GM21576 (cell line): ENCODE data around the gene MED27.

Source experiments
- ATAC-seq: cut with Tn5 transposase; IDR thresholded peaks from one replicate; pipeline ENCODE4 v1.9.1; 2021; ENCODE audit warnings: mild to moderate bottlenecking, moderate library complexity; ENCODE audit not compliant: unreplicated experiment

MED27 gene

GRCh38 chr9:132000659-132001058 lies 79.0 kb downstream of the MED27 start:
- ATAC-seq = no peak

- ATAC-seq = no peak
Observed at GRCh38 chr9:131999692-132000551, 79.7 kb downstream of the MED27 start.

- no peak for ATAC-seq
Observed at GRCh38 chr9:131997779-131998178, 81.9 kb downstream of the MED27 start.

- ATAC-seq = no peak
Observed at GRCh38 chr9:131997076-131997475, 82.6 kb downstream of the MED27 start.

- no peak for ATAC-seq
Observed at GRCh38 chr9:131995382-131995781, 84.3 kb downstream of the MED27 start.

- ATAC-seq = no peak
Observed at GRCh38 chr9:131994364-131995125, 85.1 kb downstream of the MED27 start.

- no peak for ATAC-seq
Observed at GRCh38 chr9:131992906-131993657, 86.6 kb downstream of the MED27 start.

- no peak for ATAC-seq
Observed at GRCh38 chr9:131987232-131987631, 92.4 kb downstream of the MED27 start.

- no peak for ATAC-seq
Observed at GRCh38 chr9:131986576-131986975, 93.1 kb downstream of the MED27 start.

- no peak for ATAC-seq
Observed at GRCh38 chr9:131986089-131986488, 93.6 kb downstream of the MED27 start.

- ATAC-seq = no peak
Observed at GRCh38 chr9:131984564-131984963, 95.1 kb downstream of the MED27 start.

GRCh38 chr9:131982671-131983239 lies 96.9 kb downstream of the MED27 start:
- ATAC-seq = no peak

- no peak for ATAC-seq
Observed at GRCh38 chr9:131982102-131982501, 97.6 kb downstream of the MED27 start.

GRCh38 chr9:131981116-131981776 lies 98.4 kb downstream of the MED27 start:
- ATAC-seq = no peak

GRCh38 chr9:131980267-131981016 lies 99.2 kb downstream of the MED27 start:
- ATAC-seq = no peak

- ATAC-seq = no peak
Observed at GRCh38 chr9:131977109-131977838, 102.4 kb downstream of the MED27 start.

- no peak for ATAC-seq
Observed at GRCh38 chr9:131976157-131977108, 103.2 kb downstream of the MED27 start.

GRCh38 chr9:131972889-131973288 lies 106.8 kb downstream of the MED27 start:
- no peak for ATAC-seq
